GM18907 (cell line): ENCODE measurements around the gene FBXL16.
"Not testable (repeated sequence)": the region's sequence is repeated elsewhere in the genome, so short reads cannot be mapped to it uniquely, and the experiment has no call there.

Source experiments
- ATAC-seq: cut with Tn5 transposase; IDR thresholded peaks from one replicate; pipeline ENCODE4 v1.9.1; 2021; ENCODE audit warnings: mild to moderate bottlenecking, moderate library complexity; ENCODE audit not compliant: unreplicated experiment

The FBXL16 gene

GRCh38 chr16:724188-725040 lies 18.8 kb upstream of the FBXL16 start:
- no peak for ATAC-seq

DNA sequence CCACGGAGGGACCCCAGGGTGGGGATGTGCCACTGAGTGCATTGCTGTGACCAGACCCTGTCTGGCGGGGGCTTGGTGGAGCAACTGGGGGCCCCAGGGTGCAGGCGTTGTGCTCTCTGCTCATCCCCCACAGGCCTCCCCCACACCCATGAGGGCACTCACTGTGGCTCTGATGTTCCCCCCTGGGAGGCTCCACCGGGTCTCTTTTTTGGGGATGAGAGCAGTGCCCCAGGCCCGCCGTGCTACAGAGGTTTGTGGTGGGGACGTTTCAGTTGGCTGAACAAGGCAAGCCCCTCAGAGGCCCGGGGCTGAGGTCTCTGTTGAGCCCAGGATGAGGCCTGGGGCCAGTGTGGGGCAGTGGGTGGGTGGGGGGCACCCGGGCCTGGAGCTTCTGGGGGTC lies 18.1 kb upstream of the FBXL16 start:
- no peak for ATAC-seq

- ATAC-seq, result no peak
Observed at GRCh38 chr16:722835-723633, 17.4 kb upstream of the FBXL16 start.

DNA sequence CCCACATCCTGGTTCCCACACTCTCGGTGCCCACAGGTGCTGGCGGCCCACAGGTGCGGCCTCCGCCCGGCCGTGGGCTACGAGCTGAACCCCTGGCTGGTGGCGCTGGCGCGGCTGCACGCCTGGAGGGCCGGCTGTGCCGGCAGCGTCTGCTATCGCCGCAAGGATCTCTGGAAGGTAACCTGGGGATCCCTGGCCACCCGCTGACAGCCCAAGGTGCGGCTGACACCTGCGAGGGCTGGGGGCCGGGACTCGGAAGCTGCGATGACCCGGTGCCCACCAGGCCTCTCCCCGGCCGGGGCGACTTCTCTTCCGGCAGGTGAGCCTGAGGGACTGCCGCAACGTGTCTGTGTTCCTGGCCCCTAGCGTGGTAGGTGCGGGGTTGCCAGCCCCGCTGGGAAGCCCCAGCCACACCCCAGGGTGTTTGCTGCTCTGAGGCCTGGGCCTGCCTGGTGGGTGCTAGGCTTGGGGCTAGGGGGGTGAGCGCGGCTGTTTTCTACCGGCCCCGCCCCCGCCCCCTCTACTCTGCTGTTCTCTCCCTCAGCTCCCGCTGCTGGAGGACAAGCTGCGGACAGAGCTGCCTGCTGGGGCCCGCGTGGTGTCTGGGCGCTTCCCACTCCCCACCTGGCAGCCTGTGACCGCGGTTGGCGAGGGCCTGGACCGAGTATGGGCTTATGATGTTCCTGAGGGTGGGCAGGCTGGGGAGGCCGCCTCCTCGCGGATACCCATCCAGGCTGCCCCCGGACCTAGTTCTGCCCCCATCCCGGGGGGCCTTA lies 16.4 kb upstream of the FBXL16 start:
- no peak for ATAC-seq

DNA sequence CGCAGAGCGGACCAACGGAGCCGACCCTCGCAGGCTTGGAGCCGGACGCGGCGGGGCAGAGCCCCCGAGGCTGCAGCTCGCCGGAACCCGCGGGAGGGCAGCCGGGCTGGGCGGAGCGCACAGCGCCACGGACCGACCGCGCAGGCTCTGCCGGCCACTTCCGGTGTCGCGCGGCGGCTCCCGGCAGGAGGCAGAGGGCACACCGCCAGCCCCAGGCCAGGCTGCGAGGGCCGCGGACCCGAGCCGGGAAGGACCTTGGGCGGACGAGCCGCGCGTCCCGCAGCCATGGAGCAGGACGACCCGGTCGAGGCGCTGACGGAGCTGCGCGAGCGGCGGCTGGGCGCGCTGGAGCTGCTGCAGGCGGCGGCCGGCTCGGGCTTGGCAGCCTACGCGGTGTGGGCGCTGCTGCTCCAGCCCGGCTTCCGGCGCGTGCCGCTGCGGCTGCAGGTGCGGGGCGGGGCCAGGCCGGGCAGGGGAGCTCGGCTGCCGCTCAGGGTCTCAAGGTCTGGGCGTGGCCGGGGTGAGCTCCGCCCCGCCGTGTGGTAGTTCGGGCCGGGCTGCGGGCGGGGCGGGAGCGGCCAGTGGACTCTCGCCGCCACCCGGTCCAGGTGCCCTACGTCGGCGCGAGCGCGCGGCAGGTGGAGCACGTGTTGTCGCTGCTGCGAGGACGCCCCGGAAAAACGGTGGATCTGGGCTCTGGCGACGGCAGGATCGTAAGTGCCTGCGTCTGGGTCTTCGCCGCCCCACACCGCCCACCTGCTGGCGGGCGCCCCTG lies 15.6 kb upstream of the FBXL16 start, which contains the start of gene ANTKMT:
Gene ANTKMT, plus strand, starts transcription at position 157 of the 775 bp plus-strand sequence. Its CDS starts 129 bp downstream, at position 286.
- ATAC-seq, result peak; percentile 64

DNA sequence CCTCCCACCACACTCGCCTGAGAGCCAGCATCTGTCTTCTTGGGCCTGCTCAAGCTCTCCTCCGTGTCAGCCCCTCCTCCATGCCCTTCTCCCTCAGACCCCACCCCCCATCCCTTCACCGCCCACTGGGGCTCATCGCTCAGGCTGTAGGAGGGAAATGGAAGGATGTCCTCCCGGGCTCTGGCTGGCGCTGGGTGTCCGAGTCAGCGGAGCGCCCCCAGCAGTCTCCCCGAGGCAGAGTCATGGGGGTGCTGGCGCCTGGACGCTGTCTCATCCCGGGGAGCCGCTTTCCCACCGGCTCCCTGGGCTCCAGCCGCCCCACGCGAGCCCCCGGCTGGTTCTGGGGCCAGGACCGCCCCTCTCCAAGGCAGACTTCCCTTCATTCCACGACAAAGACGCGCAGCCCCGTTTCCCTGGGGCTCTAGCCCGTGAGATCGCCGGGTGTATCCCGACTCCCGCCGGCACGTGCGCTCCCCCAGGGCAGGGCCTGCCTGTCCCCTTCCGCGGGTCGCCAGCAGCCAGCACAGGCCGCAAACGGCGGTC lies 14.9 kb upstream of the FBXL16 start:
- ATAC-seq, result peak; percentile 24

DNA sequence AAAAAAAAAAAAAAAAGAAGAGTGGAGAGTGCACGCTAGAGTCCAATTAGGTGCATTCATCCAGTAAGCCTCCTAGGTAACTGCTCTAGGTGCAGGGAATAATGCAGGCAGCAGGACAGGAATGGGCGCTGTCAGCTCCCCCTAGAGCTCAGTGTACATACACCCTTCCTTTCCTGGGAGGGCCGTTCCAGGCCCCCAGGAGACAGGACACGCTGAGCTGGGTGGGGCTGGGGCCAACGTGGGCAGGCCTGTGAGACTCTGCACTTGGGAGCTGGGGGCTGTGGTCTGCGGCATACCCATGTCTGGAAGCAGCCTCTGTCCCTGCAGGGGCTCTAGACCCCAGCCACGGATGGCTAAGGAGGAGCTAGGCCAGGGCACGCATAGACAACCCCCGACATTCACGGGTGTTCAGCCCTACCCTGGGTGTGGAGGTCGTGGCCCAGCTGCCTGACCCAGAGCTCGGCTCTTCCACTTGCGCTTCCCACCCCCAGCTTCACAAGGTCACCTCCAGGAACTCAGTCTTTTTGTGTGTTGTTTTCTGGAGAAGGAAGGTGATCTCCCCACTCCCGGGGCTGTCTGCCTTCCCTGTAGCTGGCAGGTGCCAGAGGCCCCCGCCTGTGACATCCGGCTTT lies 14.3 kb upstream of the FBXL16 start:
- ATAC-seq, result no peak

DNA sequence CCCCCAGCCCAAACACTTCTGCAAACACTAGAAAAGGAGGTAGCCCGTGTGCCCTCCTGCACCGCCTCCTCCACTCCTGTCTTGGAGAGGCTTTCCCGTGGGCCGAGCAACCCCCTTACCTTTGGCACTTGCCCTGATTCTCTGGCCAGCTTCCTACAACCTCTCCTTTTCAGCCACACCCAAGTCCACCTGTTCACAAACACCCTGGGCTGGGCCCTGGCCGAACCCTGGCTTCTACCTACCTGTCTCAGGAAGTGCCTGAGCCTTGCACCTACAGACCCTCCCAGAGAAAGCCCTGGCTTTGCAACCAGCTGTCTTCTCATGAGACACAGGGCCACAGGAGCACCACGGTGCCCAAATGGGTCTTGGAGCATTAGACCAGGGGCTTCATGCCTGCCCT lies 13.3 kb upstream of the FBXL16 start:
- ATAC-seq, result no peak

DNA sequence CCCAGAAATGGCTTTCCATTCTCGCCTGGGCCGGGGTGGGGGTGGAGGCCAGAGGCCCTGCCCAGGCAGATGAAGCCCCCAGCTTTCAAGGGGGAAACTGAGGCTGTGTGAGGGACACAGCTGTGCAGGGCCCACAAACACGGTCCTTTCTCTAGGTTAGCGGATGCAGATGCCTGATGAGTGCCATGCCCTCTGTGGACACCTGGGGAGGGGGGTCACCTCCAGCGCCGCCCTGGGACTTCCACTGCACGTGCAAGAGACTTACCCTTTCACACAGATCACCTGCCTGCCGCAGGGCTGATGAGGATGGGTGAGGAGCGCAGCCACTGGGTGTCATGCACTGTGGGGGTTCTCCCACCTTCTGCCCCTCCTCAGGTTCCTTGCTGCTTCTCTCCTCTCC lies 12.8 kb upstream of the FBXL16 start:
- ATAC-seq, result no peak

DNA sequence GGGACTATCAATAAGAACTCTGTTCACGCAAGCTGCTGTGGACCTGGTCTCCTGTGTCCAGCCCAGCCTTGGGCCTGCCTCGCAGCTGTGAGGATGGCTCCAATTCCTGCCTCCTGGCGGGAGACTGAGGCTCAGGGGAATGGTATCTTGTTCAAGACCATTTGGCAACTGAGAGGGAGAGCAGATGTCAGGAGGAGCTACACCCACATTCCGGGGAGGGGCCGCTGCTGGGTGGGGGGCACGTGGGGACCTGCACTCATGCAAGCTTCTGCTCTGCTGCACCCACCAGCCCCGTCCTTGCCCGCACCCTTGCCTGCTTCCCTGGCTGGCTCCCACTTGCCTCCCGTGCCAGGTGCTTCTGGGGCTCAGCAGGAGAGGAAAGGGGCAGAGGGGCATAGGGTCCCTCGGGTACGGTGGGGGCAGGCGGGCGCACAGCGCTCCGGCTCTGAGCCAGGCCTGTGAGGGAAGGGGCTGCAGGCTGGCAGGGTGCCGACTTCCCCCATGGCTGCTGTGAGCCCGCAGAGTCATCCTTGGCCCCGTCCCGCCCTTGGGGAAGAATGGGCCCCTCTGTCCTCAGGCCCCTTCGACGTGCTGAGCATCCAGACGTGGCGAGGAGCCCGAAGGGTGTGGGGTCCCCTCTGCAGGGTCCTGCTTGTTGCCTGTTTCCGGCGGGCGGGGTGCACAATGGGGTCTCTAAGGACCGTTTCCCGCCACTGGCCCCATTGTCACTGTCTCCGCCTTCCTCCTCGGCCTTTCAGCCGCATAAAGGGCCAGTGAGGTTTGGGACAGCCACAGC lies 12.0 kb upstream of the FBXL16 start:
- no peak for ATAC-seq

DNA sequence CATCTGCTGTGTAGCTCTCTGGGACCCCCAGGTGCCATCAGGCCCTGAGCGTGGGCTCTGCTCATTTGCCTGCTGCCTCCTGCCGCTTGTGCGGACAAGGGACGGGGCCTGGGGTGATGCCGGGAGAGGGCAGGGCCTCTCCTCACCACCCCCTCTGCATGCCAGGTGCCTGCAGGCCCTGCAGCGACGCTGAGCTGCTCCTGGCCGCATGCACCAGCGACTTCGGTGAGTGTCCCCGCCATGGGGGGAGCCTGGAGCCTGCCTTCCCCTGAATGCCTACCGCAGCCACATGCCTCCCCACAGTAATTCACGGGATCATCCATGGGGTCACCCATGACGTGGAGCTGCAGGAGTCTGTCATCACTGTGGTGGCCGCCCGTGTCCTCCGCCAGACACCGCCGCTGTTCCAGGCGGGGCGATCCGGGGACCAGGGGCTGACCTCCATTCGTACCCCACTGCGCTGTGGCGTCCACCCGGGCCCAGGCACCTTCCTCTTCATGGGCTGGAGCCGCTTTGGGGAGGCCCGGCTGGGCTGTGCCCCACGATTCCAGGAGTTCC lies 11.2 kb upstream of the FBXL16 start:
- ATAC-seq, result no peak

DNA sequence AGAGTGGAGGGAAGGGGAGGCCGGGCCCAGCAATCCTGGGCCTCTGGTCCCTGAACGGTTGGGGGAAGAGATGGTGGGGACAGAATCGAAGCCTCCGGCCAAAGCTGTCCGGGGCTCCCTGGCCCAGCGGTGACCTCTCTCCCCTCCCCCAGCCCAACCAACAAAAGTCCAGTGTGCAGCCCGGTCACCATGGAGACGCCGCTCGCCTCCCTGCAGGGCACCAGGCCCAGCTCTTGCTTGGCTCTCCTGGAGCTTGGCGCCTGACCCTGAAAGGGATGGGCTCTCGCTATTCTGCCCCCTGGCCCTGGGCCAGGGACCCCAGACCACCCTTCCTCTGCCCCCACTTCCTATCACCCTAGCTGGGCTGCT lies 10.6 kb upstream of the FBXL16 start:
- ATAC-seq, result no peak

DNA sequence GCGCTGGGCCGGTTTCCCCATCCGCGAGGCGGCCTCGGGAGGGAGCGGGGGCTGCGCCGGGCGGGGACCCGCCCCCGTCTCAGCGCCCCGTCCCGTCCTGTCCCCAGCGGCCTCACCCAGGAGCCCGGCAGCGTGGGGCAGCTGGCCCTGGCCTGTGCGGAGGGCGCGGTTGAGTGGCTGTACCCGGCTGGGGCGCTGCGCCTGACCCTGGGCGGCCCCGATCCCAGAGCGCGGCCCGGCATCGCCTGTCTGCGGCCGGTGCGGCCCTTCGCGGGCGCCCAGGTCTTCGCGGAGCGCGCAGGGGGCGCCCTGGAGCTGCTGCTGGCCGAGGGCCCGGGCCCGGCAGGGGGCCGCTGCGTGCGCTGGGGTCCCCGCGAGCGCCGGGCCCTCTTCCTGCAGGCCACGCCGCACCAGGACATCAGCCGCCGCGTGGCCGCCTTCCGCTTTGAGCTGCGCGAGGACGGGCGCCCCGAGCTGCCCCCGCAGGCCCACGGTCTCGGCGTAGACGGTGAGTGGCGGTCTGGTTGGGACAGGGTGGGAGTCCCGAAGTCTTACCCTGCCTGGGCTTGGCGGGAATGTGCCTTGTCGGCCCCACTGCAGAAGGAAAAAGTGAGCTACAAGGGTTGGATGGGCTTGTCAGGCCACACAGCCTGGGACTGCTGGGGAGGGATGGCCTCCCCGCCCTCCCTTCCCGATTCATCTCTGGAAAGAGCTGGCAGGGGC lies 10.0 kb upstream of the FBXL16 start:
- peak; percentile 5 for ATAC-seq

DNA sequence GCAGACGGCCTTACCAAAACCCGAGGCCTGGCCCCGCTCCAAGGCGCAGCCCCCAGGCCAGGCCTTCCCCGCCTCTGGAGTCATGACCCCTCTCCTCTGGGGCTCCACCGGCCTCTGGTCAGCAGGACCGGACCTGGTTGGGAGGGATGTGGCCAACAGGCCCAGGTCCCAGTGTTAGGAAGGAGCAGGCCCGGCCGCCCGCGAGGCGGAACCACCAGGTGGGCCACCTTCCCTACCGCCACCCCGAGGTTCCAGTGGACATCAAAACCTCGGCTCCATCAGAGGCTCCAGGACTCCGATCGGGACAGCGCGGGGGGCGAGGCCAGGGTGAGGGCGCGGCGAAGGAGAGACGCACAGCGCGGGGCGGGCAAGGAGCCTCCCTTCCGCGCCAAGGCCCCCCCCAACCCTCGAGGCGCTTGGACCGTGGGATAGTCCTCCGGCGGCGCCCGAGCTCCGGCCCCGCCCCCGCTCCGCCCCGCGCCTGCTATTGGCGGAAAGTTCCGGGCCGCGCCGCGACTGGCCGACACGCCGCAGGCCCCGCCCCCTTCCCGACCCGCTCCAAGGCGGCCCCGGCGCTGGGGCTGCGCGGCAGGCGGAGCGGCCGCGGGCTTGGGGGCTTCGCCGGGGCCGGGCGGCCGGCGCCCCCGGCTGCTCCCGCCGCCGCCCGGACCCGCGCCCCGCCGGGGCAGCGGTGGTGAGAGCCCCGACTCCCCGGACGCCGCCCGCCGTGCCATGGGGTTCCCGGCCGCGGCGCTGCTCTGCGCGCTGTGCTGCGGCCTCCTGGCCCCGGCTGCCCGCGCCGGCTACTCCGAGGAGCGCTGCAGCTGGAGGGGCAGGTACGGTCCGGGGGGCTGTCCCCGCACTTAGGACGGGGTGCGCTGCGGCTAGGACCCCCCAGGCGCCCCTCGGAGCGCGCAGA lies 9.2 kb upstream of the FBXL16 start, which contains the start of gene METRN:
Gene METRN, plus strand, starts transcription at position 561 of the 919 bp plus-strand sequence. Its CDS starts 172 bp downstream, at position 733.
- ATAC-seq, result peak; percentile 54

DNA sequence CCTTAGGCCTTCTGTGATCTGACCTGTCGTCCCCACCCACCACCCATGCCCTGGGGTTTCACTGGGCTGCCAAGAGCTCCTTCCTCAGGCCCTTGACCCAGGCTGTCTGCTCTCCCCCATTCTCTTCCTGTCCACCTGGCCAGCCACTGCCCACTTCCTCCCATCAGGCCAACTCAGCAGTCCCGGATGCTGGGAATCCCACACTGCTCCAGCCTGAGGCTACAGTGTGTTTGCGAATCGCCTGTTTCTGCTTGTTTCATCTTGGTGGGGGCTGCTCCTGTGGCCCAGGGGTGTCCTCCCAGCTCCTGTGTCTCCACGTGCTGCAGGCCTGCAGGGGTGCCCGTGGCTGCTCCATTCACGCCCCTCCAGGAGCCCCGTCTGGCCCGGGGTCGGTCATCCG lies 8.5 kb upstream of the FBXL16 start:
- no peak for ATAC-seq

DNA sequence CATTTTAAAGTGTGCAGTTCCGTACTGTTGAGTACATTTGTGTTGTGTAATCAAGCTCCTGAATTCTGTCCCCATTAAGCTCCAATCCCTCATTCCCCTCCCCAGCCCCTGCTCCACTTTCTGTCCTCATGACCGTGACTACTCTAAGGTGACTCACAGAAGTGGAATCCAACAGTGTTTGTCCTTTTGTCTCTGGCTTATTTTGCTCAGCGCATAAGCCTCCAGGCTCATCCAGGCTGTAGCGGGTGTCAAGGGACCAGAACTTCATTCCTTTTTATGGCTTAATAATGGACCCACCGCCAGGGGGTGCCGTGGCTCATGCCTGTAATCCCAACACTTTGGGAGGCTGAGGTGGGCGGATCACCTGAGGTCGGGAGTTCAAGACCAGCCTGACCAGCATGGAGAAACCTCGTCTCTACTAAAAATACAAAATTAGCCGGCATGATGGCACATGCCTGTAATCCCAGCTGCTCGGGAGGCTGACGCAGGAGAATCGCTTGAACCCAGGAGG lies 7.2 kb upstream of the FBXL16 start:
- not testable (repeated sequence) for ATAC-seq
